Measurements from ENCODE around the gene ZNF268.

- TF ChIP-seq POLR2A (IDR thresholded peaks at IDR 0.05; ENCODE audit: low read depth, low read length) (no peak), TAF1 (IDR thresholded peaks at IDR 0.05; ENCODE audit: low read depth, low read length) (no peak), POLR2AphosphoS5 (IDR thresholded peaks at IDR 0.05; ENCODE audit: low read depth, low read length) (no peak), PAX5 (IDR thresholded peaks at IDR 0.05; ENCODE audit: insufficient read depth, low read length, severe bottlenecking) (no peak), SPI1 (IDR thresholded peaks at IDR 0.05; ENCODE audit: low read depth, low read length) (no peak), POU2F2 (IDR thresholded peaks at IDR 0.05; ENCODE audit: low read depth, low read length) (no peak)
Observed at GRCh38 chr12:133236556-133236955, 55.3 kb downstream of the ZNF268 start.

Measured in GM12891 (cell line).